ENCODE data around the gene ITPR3.

Gene ITPR3

DNA sequence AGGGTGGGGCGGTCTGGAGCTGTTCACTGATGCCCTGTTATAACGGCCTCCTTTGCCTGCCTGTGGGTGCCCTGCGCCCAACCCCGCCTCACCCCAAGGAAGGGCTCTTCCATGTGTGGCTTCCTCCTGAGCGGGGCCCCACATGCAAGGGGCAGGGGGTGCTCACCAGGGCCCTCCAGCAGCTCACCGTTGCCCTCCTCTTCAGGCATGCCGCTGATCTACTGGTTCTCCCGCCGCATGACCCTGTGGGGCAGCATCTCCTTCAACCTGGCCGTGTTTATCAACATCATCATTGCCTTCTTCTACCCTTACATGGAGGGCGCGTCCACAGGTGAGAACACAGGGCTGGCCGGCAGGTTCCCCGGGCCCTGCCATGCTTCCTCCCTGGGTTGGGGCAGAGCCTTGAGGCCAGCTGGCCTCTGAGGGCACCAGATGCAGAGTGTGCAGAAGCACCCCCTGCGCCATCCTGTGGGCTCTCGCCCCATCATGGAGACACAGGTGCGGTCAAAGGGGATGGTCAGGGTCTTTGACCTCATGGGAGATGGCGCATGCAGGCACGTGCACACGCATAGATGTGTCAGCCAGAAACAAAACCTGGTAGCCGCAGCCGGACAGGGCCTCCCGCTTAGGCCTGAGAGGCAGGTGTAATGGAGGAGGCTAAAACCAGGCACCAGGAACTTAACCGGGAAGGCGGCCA is 67.5 kb downstream of the ITPR3 start:
- no peak for DNase-seq

DNA sequence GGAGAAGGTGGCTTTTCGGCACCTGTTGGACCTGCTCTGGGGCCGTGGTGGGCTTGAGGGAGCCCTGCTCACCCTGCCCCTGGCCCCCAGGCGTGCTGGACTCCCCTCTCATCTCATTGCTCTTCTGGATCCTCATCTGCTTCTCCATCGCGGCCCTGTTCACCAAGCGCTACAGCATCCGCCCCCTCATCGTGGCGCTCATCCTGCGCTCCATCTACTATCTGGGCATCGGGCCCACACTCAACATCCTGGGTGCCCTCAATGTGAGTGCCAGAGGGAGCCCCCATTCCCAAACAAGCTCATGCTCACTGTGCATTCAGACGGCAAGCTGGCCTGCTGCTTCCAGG is 68.0 kb downstream of the ITPR3 start:
- DNase-seq: no peak

DNA sequence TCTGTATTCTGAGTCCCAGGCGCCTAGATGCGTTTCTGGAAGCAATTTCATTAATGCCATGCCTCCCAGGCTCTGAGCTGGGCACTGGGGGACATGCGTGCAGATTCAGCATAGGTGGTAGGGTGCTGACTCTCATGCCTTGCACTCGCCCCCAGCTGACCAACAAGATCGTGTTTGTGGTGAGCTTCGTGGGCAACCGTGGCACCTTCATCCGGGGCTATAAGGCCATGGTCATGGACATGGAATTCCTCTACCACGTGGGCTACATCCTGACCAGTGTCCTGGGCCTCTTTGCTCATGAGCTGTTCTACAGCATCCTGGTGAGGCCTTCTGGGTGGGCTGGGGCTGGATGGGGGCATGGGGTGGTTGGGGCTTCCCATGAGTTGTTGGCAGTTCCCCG is 68.8 kb downstream of the ITPR3 start:
- no peak for DNase-seq

DNA sequence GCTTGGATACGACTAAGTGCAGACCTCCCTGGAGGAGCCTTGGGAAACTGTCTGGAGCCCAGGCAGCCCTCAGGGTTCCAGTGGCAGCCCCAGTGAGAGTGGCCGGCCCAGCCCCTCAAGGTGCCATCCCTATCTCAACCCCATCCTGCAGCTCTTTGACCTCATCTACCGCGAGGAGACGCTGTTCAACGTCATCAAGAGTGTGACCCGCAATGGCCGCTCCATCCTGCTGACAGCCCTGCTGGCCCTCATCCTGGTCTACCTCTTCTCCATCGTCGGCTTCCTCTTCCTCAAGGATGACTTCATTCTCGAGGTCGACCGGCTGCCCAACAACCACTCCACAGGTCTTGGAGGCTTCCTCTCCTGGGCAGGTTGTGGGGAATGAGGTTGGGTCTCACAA is 69.6 kb downstream of the ITPR3 start:
- no peak for DNase-seq

DNA sequence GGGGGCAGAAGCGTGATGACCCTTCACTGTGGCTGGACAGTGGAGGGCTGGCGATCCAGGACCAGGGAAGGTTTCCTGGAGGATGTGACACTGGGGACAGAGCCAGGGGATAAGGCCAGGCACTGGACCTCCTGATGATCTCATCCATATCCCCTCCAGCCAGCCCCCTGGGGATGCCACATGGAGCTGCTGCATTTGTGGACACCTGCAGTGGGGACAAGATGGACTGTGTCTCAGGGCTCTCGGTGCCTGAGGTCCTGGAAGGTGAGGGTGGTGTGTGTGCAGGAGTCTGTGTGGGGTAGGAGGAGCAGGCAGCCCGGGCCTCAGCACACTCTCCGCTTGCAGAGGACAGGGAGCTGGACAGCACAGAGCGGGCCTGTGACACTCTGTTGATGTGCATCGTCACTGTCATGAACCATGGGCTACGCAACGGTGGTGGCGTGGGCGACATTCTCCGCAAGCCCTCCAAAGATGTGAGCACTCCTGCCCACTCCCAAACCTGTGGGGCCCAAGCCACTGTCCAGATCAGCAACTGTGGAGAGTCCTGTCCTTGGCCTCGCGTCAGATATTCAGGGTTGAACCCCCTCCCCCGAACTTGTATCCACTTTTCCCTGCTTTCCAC is 70.4 kb downstream of the ITPR3 start:
- no peak for DNase-seq

DNA sequence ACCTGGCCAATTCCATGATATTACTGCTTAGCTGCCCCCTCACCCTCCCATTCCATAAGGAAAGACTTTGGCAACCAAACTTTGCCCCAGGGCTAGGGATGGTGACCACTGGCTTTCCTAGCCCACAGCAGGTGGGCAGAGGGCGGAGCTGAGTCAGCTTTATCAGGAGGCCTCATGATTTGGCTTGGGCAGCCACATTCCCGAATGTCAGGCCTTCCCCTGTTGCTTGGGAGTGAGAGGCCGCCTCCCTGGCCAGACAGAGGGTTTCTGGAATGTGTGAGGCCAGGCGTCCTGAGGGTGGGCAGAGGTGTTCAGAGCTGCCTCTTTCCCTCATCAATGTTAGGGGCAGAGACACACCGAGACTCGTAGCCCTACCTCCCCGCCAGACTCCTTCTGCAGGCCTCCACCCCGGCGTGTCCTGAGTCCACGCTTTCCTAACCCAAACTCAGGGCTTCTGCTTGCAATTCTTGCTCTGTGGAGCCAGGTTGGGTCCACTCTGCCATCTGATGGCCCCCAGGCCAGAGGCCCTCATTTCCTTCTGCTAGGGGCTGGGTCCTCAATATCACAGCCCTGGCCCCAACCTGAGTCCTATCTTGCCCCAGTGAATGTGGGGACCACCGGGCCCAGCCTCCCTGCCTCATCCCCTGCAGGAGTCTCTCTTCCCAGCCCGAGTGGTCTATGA is 71.1 kb downstream of the ITPR3 start:
- DNase-seq: no peak

DNA sequence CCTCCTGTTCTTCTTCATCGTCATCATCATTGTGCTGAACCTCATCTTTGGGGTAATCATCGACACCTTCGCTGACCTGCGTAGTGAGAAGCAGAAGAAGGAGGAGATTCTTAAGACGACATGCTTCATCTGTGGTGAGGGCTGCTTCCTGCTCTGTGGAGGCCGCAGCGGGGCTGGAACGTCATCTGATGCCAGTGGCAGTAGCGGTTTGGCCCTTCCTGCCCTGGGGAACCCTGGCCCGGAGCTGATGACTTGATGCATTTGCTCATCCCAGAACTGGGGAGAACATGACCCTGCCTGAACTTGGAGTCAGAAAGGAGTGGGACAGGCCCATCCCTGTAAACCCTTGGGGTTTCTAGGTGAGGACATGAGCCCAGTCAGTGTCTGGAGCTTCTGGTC is 71.6 kb downstream of the ITPR3 start:
- peak; percentile 56 to 67 for DNase-seq

DNA sequence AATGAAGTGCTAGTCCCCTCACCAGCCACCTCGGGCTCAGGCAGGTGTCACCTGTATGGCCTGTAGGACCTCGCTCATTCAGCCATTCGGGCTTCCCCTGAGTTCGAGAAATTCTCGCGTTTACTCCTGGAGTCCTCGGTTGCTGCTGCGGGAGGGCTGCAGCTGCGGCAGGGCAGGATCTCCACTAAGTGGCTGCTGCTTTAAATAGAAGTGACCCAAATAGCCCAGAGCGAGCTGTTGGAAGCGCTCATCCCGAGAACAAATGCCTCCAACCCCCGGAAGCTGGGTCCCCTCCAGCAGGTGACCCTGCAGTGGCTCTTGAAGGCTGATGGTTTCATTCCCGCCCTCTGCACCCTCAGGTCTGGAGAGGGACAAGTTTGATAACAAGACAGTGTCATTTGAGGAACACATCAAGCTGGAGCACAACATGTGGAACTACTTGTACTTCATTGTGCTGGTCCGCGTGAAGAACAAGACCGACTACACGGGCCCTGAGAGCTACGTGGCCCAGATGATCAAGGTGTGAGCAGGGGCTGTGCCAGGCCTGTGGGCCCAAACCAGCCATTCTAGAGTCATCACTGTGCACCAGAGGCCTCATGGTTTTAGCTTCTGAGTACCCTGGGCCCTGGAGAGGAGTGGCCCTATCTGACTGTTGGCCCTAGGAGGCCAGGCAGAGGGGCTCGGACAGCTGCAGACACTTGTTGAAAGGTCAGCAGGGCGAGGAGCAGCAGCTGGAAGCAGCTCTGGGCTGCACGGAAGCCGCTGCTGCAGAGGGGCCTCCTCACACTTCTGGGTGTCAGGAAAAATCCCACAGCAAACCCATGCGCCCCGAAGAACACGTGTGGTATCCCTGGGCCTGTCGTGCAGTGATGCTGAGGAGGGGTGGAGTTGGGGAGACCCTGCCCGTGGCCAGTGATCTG is 72.3 kb downstream of the ITPR3 start:
- DNase-seq: no peak

DNA sequence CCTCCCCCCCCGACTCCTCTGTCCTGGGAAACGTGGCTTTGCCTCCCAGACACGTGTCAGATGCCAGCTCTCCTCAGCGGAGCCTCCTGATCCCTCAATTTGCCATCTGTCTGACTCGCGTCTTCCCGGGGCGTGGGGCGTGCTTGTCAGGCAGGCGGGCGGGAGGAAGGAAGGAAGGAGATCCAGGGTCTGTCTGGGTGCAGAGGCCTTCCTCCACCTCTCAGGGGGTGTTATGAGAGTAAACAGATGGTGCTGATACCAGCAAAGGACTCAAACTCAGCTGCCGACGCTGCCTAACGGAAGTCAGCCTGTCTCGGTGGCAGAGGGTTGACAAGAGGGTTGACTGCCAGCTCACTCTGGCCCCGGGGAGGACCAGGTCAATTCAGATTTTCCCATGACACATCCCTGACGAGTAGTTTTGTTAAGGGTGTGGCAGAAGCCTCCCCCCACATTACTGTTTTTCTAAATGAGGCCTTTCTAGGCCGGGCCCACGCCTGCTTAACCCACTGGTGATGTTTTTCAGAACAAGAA is 73.3 kb downstream of the ITPR3 start:
- DNase-seq: peak; percentile 71 to 79

DNA sequence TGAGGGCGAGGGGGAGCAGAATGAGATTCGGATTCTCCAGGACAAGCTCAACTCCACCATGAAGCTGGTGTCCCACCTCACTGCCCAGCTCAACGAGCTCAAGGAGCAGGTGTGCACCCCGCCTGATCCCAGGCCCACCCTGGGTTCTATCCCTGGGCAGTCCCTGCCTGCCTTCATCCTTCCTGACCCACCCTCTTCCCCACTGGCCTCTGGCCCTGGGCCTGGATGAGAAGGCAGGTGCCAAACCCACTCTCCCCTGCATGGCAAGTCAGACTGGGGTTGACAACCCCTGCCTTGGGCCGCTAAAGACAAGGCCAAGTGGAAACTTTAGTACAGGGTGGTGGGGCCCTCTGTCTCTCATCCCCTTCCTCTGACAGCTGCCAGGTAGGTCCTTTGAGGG is 73.9 kb downstream of the ITPR3 start:
- no peak for DNase-seq

DNA sequence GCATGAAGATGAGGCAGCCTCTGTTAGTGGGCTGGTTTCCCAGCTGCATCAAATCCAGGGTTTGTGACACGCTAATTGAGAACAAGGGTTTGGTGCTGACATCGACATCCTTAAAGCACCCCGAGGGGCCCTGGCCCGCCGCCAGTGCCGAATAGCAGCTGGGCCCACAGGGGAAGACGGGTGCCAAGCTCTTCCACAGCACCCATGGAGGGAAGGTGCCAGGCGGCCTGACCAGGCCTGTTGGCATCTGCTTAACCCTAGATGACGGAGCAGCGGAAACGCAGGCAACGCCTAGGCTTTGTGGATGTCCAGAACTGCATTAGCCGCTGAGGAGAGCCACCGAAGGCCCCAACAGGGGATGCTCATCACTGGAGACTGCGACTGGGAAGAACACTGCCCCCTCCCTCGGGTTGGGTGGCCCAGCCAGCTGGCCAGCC is 74.3 kb downstream of the ITPR3 start:
- no peak for DNase-seq

DNA sequence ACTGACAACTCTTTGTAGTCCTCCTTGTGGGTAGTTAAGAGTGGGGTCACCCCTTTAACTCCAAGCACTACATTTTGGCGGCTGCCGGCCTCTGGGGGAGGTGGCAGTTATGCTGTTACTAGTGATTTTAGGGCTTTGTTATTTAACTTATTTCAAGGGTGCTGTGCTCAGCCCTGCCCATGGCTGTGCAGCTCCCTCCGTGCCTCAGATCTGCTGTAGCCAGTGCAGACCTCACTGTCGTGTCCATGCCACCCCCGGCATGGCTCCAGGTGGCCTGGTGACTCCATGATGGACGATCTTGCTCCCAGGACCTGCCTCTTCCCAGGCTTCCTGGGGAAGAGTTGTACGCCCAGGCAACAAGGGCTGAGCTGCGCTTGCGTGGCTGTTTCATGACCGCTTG is 75.0 kb downstream of the ITPR3 start:
- DNase-seq: no peak

DNA sequence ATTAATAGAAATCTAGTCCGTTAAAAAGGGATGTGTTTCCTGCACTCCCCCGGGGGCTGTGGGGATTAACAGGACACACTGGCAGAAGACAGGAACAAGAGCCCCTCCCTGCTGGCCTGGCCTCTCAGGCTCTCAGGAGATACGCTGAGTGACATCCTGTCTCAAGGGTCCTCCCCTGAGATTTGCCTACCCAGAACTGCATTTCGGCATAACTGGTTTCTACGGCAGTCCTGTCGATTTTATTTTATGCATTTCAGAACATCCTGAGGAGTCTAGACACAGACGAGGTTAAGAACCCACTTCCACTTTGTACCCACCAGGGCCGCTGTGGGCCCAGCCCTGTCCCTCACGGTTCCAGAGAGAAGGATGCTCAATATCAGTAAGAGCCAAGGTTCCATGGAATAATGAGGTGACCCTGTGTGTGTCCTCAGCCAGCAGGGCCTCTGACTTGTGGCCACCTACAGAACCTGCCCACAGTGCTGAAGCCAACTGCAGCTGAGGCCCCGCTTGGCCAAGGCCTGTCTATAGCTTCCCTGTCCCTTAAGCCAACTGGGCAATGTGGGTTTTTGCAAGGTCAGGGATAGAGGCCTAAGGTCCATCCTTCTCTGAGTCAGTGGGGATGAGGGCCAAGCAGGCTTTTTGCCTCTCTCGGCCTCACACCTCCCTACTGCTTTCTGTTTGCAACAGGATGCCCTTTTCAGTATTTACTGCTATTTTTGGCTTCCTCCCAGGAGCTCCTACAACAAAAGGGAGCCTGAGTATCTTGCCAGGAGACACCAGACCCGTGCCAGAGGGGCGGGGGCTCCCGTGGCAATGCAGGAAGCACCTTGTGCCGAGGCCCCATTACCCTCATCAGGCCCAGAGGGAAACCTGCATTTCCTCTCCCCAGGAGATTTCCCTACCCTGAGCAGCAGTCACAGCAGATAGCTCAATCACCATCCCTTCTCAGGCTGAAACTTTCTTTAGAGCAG is 75.7 kb downstream of the ITPR3 start:
- no peak for DNase-seq

DNA sequence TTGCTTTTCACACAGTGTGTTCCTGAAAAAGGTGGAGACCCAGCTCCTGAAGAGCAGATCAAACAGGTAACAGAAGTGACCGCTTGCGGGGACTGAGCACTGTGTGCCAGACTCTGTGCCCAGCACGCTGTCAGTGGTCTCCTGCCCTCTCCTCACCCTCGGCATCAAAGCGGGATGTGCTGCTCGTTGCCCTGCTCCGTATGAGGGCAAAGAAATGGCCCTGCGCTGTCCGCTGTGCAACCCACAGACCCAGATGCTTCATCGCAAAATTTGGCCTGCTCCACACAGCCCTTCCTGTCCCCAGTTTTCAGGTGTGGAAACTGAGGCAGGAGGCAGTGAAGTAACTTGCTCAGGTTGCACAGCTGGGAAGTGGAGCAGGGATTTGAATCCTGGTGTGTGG is 76.7 kb downstream of the ITPR3 start:
- no peak for DNase-seq

DNA sequence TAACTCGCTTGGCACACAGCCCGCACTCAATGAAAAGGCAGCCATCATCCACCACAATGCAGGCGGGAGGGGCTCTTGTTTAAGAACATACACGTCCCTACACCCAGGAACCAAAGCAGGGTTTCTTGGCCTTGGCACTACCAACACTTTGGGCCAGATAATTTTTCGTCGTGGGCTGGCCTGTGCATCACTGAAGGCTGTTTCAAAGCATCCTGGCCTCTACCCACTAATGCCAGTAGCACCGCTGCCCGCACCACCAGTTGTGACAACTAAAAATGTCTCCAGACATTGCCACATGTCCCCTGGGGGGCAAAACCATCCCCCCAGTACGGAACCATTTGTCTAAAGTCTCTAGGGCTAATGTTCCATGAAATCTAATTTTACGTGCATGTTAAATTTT is 77.4 kb downstream of the ITPR3 start:
- DNase-seq: no peak

DNA sequence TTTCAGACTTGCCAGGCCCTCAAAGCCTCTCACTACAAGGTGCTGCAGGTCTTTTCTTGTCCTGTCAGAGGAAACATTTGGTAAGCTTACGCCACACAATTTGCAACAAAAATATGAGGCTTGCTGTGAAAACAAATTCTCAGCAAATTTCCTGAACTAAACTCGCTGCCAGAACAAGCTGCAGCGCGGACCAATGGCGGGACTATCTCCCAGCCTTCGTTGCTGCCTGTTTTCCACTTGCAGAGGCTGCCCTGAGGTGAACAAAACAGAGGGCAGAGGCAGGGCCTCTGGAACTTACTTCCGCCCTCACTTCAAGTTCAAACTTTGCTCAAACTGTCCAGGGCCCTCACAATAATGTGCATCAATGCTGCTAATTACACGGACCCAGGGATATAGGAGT is 78.0 kb downstream of the ITPR3 start:
- no peak for DNase-seq

DNA sequence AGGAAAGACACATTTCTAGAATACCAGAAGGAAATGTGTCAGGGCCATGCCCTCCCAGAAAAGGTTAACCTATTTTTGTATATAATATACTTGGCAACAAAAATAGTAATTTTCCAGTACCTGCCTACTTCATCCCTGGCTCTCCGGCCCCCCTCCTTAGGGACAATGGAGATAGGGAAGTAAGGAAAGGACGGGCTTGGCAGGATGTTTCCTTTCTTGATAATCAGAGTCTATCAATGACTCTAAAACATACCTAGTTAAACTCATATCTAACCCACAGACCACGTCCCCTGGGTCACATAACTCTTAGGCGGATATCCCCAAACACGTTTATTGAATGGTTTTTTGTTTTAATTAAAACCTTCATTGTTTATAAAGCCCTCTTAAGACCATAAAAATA is 78.6 kb downstream of the ITPR3 start:
- DNase-seq: no peak

DNA sequence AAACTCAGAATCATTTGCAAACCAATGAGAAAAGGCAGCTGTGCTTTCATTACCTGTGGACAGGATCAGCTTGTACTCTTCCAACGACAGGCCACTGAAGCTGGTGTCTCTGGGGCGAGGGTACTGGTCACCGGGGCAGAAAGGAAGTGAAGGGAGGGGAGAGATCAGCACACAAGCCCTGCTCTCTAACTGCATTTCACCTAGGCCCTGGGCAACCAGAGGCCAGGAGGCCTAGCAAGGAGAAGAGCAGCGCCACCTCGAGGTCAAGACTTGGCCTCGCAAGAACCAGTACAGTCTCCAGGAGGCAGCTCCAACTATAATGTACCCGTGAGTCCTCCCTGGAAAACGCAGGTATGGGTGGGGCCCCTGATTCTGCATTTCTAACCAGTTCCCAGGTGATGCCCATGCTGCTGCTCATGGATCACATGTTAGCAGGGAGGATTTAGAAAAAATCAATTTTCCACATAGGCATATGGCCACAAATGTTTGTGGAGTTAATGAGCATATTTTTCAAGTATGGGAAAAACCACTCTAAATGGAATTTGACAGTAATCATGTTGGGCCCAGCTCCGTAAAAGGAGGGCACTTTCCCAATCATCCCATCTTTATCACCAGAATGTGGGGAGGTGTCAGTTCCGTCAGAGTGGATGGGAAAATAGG is 79.4 kb downstream of the ITPR3 start:
- peak; percentile 75 to 77 for DNase-seq

DNA sequence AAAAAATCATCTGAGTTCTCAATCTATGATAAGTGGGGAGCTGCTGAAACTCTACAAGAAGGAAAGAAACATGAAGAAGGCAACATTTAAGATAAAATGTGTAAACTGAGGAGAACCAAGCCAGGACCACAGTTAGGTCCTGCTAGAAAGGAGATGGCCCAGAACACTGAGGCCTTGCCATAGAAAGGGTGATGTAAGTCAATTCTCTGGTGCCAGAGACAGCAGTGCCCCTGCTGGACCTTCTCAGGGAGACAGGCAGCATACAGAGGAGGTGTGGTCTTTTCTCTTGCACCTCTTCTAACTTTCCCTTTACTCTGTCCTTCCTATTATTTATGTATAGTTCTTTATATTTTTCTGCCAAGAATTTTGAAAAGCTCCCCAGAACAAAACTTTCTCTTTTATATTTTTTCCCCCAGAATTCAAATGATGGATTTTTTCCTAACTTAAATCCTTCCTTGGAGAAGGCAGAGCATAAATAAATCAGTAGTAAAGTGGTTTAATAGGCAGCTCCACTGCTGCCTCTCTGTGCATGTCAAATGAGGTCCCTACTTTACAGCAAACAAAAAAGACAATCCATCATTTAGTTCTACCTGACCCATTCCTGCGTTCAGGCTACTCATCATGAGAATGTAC is 81.3 kb downstream of the ITPR3 start:
- DNase-seq: no peak

DNA sequence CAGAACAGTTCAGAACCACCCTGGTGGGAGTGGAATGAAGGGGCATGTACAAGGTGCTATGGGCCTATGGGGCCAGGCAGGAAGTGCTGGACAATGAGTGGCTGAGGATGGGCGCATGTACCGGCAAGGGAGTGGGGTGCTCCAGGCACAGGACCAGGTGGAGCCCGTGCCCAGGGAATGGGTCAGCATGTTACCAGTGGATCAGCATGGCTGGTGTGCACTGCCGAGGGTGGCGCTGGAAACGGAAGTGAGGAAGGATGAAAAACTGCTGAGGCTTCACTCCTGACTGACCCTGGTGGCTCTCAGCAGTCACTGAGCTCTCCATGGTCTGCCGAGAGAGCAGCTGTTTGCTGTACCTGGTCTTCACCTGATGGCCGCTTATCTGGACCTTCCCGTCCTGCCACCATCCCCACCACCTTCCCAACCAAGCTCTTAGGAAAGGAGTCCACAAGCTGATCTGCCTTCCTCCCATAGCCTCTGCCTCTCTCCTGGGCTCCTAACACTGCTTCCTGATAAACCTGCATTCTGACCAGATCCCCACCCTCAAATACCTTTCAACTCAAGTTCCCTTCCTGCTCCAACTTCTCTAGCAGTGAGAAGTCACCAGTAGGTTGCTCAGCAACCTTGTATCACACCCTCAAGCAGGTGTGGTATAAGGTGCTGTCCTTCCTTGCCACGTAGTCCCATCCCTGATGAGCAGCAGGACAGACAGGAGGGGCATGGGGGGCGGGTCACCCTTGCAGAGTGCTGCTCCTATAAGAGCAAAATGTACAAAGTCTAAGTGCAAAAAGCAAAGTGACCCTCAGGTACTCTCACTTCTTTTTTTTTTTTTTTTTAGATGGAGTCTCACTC is 83.3 kb downstream of the ITPR3 start:
- no peak for DNase-seq
